ENCODE measurements around the gene VPS52.
"Not testable (repeated sequence)": the region's sequence is repeated elsewhere in the genome, so short reads cannot be mapped to it uniquely, and the experiment has no call there.

The VPS52 gene

GRCh38 chr6:33279971-33280511 lies 8.4 kb upstream of the VPS52 start:
- peak; percentile 57 for DNase-seq

DNA sequence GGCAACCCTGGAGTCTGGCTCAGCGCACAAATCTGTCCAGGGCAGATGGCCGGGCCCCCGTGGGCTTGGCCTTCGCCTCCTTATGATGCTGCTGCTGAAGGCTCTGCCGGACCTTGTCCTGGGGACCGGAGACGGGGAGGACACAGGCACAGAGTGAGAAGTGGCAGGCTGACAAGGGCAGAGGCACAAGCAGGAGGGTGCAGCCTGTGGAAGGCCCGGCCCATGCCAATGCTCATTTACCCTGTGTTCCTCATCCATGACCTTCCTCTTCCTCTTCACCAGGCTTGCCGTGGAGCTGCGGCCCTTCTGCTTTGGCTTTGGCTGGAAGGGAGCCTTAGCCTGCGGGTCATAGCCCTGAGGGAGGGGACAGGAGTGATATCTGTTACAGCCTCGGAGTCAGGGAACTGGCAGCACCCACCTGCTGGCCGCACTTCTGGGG lies 7.6 kb upstream of the VPS52 start:
- no peak for DNase-seq

DNA sequence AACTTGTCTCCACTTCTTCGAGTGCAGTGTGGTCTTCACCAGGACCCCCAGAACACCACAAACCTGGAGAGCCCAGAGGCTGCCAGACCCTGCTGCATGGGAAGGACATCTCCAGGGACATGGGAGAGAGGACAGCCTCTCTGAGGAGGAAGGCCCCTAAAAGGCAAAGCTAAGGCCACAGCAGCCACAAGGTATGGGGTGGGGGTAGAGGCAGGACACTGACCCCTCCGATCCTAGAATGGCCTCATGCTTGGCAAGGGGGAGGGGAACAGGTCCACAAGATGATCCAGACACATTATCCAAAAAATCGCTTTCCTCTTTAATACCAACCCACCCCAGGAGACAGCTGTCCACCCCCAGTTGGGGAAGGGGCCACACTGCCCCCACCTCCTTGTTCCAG lies 7.1 kb upstream of the VPS52 start:
- no peak for DNase-seq

- DNase-seq: no peak
These were observed 6.7 kb upstream of the VPS52 start for GRCh38 chr6:33278392-33278741.

- peak; percentile 30 for DNase-seq
These were observed 6.2 kb upstream of the VPS52 start for GRCh38 chr6:33277663-33278391.

GRCh38 chr6:33276864-33277662 lies 5.4 kb upstream of the VPS52 start, which contains the start of gene B3GALT4:
Gene B3GALT4, plus strand, starts transcription at chr6:33277123. Its CDS starts 297 bp downstream, at chr6:33277420.
- peak; percentile 90 for DNase-seq

GRCh38 chr6:33276581-33276863 lies 4.8 kb upstream of the VPS52 start:
- no peak for DNase-seq

- not testable (repeated sequence) for DNase-seq
These were observed 4.3 kb upstream of the VPS52 start for GRCh38 chr6:33275795-33276580.

DNA sequence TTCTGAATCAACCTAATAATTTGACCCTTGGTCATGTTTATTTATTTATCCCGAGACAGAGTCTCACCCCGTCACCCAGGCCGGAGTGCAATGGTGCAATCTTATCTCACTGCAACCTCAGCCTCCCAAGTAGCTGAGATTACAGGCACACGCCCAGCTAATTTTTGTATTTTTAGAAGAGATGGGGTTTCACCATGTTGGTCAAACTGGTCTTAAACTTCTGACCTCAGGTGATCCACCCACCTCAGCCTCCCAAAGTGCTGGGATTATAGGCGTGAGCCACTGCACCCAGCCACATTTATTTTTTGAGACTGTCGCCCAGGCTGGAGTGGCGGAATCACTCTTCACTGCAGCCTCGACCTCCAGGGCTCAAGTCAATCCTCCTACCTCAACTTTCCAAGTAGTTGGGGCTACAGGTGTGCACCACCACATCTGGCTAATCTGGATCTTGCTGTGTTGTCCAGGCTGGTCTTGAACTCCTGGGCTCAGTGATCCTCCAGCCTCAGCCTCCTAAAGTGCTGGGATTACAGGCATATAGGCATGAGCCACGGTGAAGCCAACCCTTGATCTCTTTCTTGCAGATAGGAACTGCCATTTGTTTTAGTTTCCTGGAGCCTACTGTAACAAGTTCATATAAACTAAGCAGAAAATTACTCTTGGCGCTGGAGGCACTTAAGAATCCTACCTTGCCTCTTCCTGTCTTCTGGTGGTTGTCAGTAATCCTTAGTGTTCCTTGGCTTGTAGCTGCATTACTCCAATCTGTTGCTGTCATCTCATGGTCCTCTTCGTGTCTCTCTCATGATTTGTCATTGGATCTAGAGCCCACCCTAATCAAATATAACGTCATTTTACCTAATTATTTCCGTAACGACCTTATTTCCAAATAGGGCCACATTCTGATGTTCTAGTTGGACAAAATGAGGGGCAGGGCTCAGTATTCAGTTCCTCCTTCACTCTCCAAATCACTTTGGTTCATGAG lies 2.5 kb upstream of the VPS52 start:
- DNase-seq: no peak

DNA sequence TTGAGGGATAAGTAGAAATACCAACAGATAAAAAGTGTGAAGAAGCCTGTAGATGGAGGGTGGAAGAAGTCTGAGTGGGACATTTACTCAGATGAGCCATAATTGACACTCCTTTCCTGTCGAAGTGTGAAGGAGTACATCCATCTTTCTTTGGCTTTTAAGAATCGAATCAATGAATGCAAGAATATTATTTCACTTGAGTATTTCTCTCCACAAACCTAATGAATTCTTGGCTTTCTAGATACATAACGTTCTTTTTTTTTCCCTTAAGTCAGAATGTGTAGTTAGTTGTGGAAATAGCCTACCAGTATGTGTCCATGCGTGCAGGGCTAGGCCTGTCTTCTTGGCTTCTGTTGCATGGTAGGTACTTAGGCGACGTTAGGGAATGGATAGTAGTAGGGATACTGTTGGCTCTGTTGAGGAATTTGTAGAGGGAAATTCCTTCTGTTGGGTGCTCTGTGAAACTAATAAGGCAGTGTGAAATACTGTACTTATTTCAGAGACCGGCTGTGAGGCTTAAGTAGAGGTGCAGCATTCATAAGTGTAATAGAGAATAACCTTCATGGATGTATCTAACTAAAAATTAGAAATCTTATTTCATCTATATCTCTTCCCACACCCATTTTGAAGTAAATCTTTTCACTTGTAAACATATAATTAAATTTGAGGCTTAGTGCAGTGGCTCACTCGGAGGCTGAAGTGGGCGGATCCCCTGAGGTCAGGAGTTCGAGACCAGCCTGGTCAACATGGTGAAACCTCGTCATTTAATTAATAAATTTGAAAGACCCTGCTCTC lies 1.6 kb upstream of the VPS52 start:
- no peak for DNase-seq

- DNase-seq: no peak
These were observed 826 bp upstream of the VPS52 start for GRCh38 chr6:33272275-33273128.

DNA sequence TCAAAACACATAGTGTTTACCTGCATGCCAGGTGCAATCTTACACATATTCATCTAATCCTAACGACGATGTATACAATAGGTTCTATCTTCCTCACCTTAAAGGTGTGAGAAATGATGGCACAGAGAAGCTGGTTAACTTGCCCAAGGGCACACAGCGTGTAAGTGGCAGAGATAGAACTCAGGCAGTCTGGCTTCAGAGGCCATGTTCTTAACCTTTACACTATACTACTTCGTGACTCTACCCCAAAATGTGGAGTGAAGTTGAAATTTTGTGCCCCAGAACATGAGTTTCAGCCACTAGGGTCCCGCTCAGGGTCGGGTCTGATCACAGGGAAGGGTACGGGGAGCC lies 584 bp downstream of the VPS52 start:
- DNase-seq: peak; percentile 61

DNA sequence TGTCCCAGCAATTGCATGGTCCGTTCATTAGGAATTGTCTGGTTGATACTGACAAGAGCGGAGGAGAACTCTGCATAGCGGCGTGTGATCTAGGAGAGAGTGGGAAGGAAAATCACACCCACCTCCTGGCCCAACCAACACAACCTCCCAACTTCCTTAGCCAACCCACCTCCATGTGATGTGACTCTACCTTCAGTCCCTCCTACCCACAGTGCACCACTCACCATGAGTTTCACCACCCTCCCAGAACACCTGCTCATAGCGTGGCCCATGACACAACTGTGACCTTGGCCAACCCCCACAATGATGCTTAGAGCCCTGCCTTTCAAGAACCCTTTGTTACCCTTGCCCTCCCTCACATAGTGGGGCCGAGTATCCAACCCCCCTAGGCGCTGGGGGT lies 7.7 kb downstream of the VPS52 start:
- DNase-seq: no peak

DNA sequence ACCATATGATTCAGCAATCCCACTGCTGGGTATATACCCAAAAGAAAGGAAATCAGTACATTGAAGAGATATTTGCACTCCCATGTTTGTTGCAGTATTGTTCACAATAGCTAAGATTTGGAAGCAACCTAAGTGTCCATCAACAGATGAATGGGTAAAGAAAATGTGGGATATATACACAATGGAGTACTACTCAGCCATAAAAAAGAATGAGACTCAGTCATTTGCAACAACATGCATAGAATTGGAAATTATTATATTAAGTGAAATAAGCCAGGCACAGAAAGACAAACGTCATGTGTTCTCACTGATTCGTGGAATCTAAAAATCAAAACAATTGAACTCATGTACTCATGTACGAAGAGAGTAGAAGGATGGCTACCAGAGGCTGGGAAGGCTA lies 9.2 kb downstream of the VPS52 start:
- not testable (repeated sequence) for DNase-seq

- no peak for DNase-seq
These were observed 12.6 kb downstream of the VPS52 start for GRCh38 chr6:33259032-33259431.

- no peak for DNase-seq
These were observed 17.1 kb downstream of the VPS52 start for GRCh38 chr6:33254591-33254990.

GRCh38 chr6:33252759-33253158 lies 18.9 kb downstream of the VPS52 start:
- DNase-seq: no peak

- DNase-seq: no peak
These were observed 20.2 kb downstream of the VPS52 start for GRCh38 chr6:33251395-33252012.

- DNase-seq: no peak
These were observed 20.9 kb downstream of the VPS52 start for GRCh38 chr6:33250731-33251130.
